Panc1 (cell line): Measurements from ENCODE around the gene TRIM10. TPM values are rescaled to one million over a fixed set of nuclear protein-coding genes. Genes with fewer than 3 reads are reported as not detected.
A peak's percentile ranks its signal among the peaks of the same experiment; 100 is the strongest.
"Not testable (repeated sequence)": the region's sequence is repeated elsewhere in the genome, so short reads cannot be mapped to it uniquely, and the experiment has no call there.

Experiments used
- ATAC-seq: fragments of 200-7000 bp; cut with Tn5 transposase; 2 replicates; pipeline ENCODE4 v1.9.1; 2020; ENCODE audit warnings: mild to moderate bottlenecking, moderate library complexity
- BruUV-seq: library from RNA; stranded (reverse); fragments of 400-500 nt; replicated peaks from 2 replicates; lab custom pipeline; 2021; lab: Mats Ljungman, UMichigan
- CTCF ChIA-PET: fragments of 300-600 bp; sonication (Branson Sonifier 250); formaldehyde crosslinking; loops from one replicate; lab custom pipeline; 2022; ENCODE audit warnings: antibody characterized with exemption; lab: Charles Lee
- POLR2A ChIA-PET: fragments of 300-600 bp; sonication (Branson Sonifier 250); formaldehyde crosslinking; loops from one replicate; lab custom pipeline; 2022; ENCODE audit warnings: antibody characterized with exemption; lab: Charles Lee
- DNase-seq: peaks from one replicate; pipeline ENCODE4 v3.0.0-alpha.2; 2010; ENCODE audit warnings: low read depth, low spot score
- H3K27ac ChIP-seq: 2 replicates; pipeline ENCODE4 v1.5.1; 2011; ENCODE audit warnings: mild to moderate bottlenecking, low read length, inconsistent platforms
- H3K27me3 ChIP-seq: fragments of 200-500 bp; sonication (Bioruptor generic); 2 replicates; pipeline ENCODE4 v1.6.0; 2014; ENCODE audit warnings: low read length, inconsistent platforms; ENCODE audit not compliant: control insufficient read depth, insufficient read depth
- H3K36me3 ChIP-seq: fragments of 200-500 bp; sonication (Bioruptor generic); 2 replicates; pipeline ENCODE4 v1.5.1; 2014; ENCODE audit warnings: inconsistent platforms, mild to moderate bottlenecking, low read length, moderate library complexity; ENCODE audit not compliant: control insufficient read depth, insufficient read depth
- H3K4me1 ChIP-seq: 2 replicates; pipeline ENCODE4 v1.5.1; 2011; ENCODE audit warnings: inconsistent platforms, mild to moderate bottlenecking, low read length, moderate library complexity; ENCODE audit not compliant: control insufficient read depth, insufficient read depth
- H3K4me3 ChIP-seq, 2 experiments: 2 replicates each; pipeline ENCODE4 v1.5.1; 2011 to 2012; ENCODE audit warnings: low read depth in 2 of 2, low read length in 2 of 2, mild to moderate bottlenecking in 2 of 2, inconsistent platforms in 1 of 2, moderate library complexity in 1 of 2
- H3K9me3 ChIP-seq: fragments of 200-500 bp; sonication (Bioruptor generic); 2 replicates; pipeline ENCODE4 v1.5.1; 2014; ENCODE audit warnings: low read depth, mild to moderate bottlenecking, inconsistent platforms, low read length, moderate library complexity; ENCODE audit not compliant: control insufficient read depth, insufficient read depth
- CTCF ChIP-seq: fragments of 450-650 bp; IDR thresholded peaks from 2 replicates; pipeline ENCODE4 v1.5.1; 2017; ENCODE audit warnings: mild to moderate bottlenecking
- REST ChIP-seq, 2 experiments: IDR thresholded peaks; 2 replicates each; pipeline ENCODE4 v1.6.1; 2011 to 2012; ENCODE audit warnings: low read depth in 2 of 2, control low read depth in 1 of 2, low read length in 1 of 2, mild to moderate bottlenecking in 1 of 2, moderate library complexity in 1 of 2; ENCODE audit not compliant: insufficient read depth in 1 of 2
- TCF7L2 ChIP-seq: IDR thresholded peaks from 2 replicates; pipeline ENCODE4 v1.6.1; 2011; ENCODE audit warnings: mild to moderate bottlenecking, low read depth, low read length, inconsistent platforms
- in situ Hi-C: cut with HindIII; loops from 2 replicates; pipeline ENCODE4 v1.10.0; 2016; ENCODE audit warnings: low sequenced_read_pairs, low pct_unique_long_range_greater_than_20kb
- intact Hi-C: fragments of 100-400 bp; cut with micrococcal nuclease; formaldehyde crosslinking; loops from one replicate; pipeline ENCODE4 v1.10.0; 2022; ENCODE audit not compliant: unreplicated experiment
- total RNA-seq: library from RNA; stranded (reverse); gene quantifications from one replicate; pipeline ENCODE4 v1.2.1, GENCODE V29; 2021; ENCODE audit not compliant: unreplicated experiment

TRIM10 gene
- total RNA-seq, 1 experiment from 2014 or later: not detected

- no peak for DNase-seq
- intact Hi-C loops (no loop called here), in situ Hi-C loops (no loop called here)
- no peak for ATAC-seq
- TF ChIP-seq TCF7L2: no peak
- no peak for TF ChIP-seq CTCF
- ChIA-PET POLR2A (no interaction called here), CTCF (no interaction called here)
- Histone ChIP-seq H3K36me3 (no peaks in the 10 kb centered on the region), H3K27ac (no peak overlapping the region), H3K27me3 (no peaks in the 10 kb centered on the region), H3K4me1 (no peaks in the 10 kb centered on the region), H3K4me3 (no peak overlapping the region), H3K9me3 (no peaks in the 10 kb centered on the region)
- no TSS peak for BruUV-seq
Observed at GRCh38 chr6:30121446-30122366, 39.3 kb downstream of the TRIM10 start.

- DNase-seq, intact Hi-C loops, H3K27ac ChIP-seq, ATAC-seq, H3K9me3 ChIP-seq, H3K4me3 ChIP-seq, in situ Hi-C loops, BruUV-seq, H3K4me1 ChIP-seq, H3K36me3 ChIP-seq, CTCF ChIA-PET, H3K27me3 ChIP-seq, POLR2A ChIA-PET: not testable (repeated sequence)
Observed at GRCh38 chr6:30118691-30119090, 42.3 kb downstream of the TRIM10 start.

GRCh38 chr6:30116724-30117123 is 44.3 kb downstream of the TRIM10 start:
- H3K36me3 ChIP-seq: no peaks in the 10 kb centered on the region
- in situ Hi-C loops: no loop called here
- ChIA-PET CTCF (no interaction called here), POLR2A (no interaction called here)
- no peak overlapping the region for H3K4me3 ChIP-seq
- intact Hi-C loops: no loop called here
- peaks cover 14% of the 10 kb centered on the region for H3K27me3 ChIP-seq
- H3K9me3 ChIP-seq: no peaks in the 10 kb centered on the region
- TF ChIP-seq REST (IDR thresholded peaks at IDR 0.05; ENCODE audit: insufficient read depth in 1 of 2, low read depth in 2 of 2, low read length in 1 of 2) (no peak), CTCF (peak; percentile 23; the same call in 1 of the 2 replicates)
- H3K4me1 ChIP-seq: no peaks in the 10 kb centered on the region
- ATAC-seq: no peak
- BruUV-seq: no TSS peak
- DNase-seq: no peak
- no peak overlapping the region for H3K27ac ChIP-seq
